Natural killer cell (primary cell): Measurements from ENCODE around the gene TNPO2. TPM values are rescaled to one million over a fixed set of nuclear protein-coding genes. Genes with fewer than 3 reads are reported as not detected.

Experiments
- ATAC-seq, 3 donors: fragments of 150-1000 bp in 2 of 3; fragments of 200-7000 bp in 1 of 3; cut with Tn5 transposase; 1 replicate in 1 of 3; 2 replicates in 2 of 3; pipeline ENCODE4 v1.10.0; 2021; ENCODE audit warnings: mild to moderate bottlenecking in 2 of 3, moderate library complexity in 2 of 3
- DNase-seq, 2 donors: peaks; one replicate each; pipeline versions ENCODE4 v3.0.0 to v3.0.0-alpha.2; 2013 to 2021; ENCODE audit warnings: mixed read lengths in 1 of 2
- H3K27ac ChIP-seq: one replicate; pipeline ENCODE4 v1.5.1; 2013; ENCODE audit warnings: mild to moderate bottlenecking, low read length
- H3K27me3 ChIP-seq: one replicate; pipeline ENCODE4 v1.6.1; 2013; ENCODE audit warnings: low read length; ENCODE audit not compliant: control insufficient read depth, insufficient read depth
- H3K36me3 ChIP-seq: one replicate; pipeline ENCODE4 v1.6.1; 2013; ENCODE audit warnings: low read length; ENCODE audit not compliant: control insufficient read depth, insufficient read depth
- H3K4me1 ChIP-seq: one replicate; pipeline ENCODE4 v1.6.1; 2013; ENCODE audit warnings: low read length; ENCODE audit not compliant: control insufficient read depth, insufficient read depth
- H3K4me3 ChIP-seq: one replicate; pipeline ENCODE4 v1.5.1; 2013; ENCODE audit warnings: low read length
- H3K9me3 ChIP-seq: one replicate; pipeline ENCODE4 v1.6.1; 2013; ENCODE audit warnings: low read length; ENCODE audit not compliant: control insufficient read depth, insufficient read depth
- H3K27ac Mint-ChIP-seq, 2 donors: one replicate each; pipeline ENCODE4 v1.8.0; 2022; ENCODE audit warnings: mild to moderate bottlenecking in 2 of 2, mixed read lengths in 2 of 2, moderate library complexity in 1 of 2
- H3K27me3 Mint-ChIP-seq, 2 donors: one replicate each; pipeline ENCODE4 v1.8.0; 2022; ENCODE audit warnings: low read depth in 2 of 2, mixed read lengths in 2 of 2
- H3K36me3 Mint-ChIP-seq: one replicate; pipeline ENCODE4 v1.8.0; 2022; ENCODE audit warnings: mixed read lengths
- H3K4me1 Mint-ChIP-seq, 2 donors: one replicate each; pipeline ENCODE4 v1.8.0; 2022; ENCODE audit warnings: mixed read lengths in 2 of 2
- H3K4me3 Mint-ChIP-seq: one replicate; pipeline ENCODE4 v1.8.0; 2022; ENCODE audit warnings: mild to moderate bottlenecking, moderate library complexity, mixed read lengths
- H3K9me3 Mint-ChIP-seq, 2 donors: one replicate each; pipeline ENCODE4 v1.8.0; 2022; ENCODE audit warnings: mixed read lengths in 2 of 2
- WGBS: methylation state at CpG from one replicate; pipeline ENCODE4 v1.1.7; 2013; ENCODE audit warnings: missing lambda C conversion rate; ENCODE audit not compliant: insufficient coverage; 5-methylcytosine and 5-hydroxymethylcytosine counted together
- intact Hi-C: fragments of 100-400 bp; cut with micrococcal nuclease; formaldehyde crosslinking; loops from one replicate; pipeline ENCODE4 v1.14.2; 2022
- total RNA-seq, 4 donors: library from RNA; stranded (reverse); fragments of 120-200 nt in 1 of 4; gene quantifications; one replicate each; pipeline versions ENCODE4 v1.2.3 to v1.2.4, GENCODE V29; 2013 to 2022
- TF ChIP-seq, protein P1 (sequence below): fragments of 200-600 bp; IDR thresholded peaks from one replicate; pipeline ENCODE4 v1.8.0; 2022; ENCODE audit warnings: antibody characterized with exemption

TNPO2 gene
- total RNA-seq, 3 donors from 2014 or later (not counting 1 experiment from before 2014, with no cell fraction given), result 56.8 to 66.6 (median 58.2) TPM

DNA sequence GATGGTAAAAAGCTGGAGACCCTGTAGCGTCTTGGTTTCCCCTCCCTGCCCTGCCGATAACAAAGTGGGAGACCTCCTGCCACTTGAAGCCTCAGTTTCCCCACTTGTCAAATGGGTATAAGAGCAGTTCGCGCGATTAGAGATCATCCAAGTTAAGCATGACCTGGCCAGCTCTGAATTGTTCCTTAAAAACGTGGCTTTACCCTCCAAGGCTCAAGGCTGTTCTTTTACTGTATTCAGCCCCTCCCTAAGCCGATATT is 421 bp downstream of the TNPO2 start:
- Histone ChIP-seq H3K9me3 (no peaks in the 10 kb centered on the region), H3K4me1 (peaks cover 36% of the 10 kb centered on the region), H3K27me3 (no peaks in the 10 kb centered on the region), H3K36me3 (peaks cover 8% of the 10 kb centered on the region), H3K4me3 (peak overlapping the region; percentile 60), H3K27ac (peak overlapping the region; percentile 44)
- H3K27me3 Mint-ChIP-seq, result no peaks in the 10 kb centered on the region
- TF ChIP-seq, protein P1, sequence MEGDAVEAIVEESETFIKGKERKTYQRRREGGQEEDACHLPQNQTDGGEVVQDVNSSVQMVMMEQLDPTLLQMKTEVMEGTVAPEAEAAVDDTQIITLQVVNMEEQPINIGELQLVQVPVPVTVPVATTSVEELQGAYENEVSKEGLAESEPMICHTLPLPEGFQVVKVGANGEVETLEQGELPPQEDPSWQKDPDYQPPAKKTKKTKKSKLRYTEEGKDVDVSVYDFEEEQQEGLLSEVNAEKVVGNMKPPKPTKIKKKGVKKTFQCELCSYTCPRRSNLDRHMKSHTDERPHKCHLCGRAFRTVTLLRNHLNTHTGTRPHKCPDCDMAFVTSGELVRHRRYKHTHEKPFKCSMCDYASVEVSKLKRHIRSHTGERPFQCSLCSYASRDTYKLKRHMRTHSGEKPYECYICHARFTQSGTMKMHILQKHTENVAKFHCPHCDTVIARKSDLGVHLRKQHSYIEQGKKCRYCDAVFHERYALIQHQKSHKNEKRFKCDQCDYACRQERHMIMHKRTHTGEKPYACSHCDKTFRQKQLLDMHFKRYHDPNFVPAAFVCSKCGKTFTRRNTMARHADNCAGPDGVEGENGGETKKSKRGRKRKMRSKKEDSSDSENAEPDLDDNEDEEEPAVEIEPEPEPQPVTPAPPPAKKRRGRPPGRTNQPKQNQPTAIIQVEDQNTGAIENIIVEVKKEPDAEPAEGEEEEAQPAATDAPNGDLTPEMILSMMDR, result no peak
- H3K4me1 Mint-ChIP-seq, result peaks cover 26 to 42% of the 10 kb centered on the region in 2 donors
- H3K36me3 Mint-ChIP-seq, result no peaks in the 10 kb centered on the region
- WGBS, result under 1% methylated on average over 7 of the region's 7 CpGs
- DNase-seq (no peak), ATAC-seq (no peak)
- H3K9me3 Mint-ChIP-seq, result no peaks in the 10 kb centered on the region
- intact Hi-C loops, result loop anchor here (1.0 to 5.0 kb wide), 4 partner anchors 10 to 69 kb away; partner anchors contain the start of genes DHPS, JUNB, MAN2B1 and WDR83
- H3K4me3 Mint-ChIP-seq, result peak overlapping the region; percentile 93
- H3K27ac Mint-ChIP-seq, result peak overlapping the region; percentile 91 to 96

DNA sequence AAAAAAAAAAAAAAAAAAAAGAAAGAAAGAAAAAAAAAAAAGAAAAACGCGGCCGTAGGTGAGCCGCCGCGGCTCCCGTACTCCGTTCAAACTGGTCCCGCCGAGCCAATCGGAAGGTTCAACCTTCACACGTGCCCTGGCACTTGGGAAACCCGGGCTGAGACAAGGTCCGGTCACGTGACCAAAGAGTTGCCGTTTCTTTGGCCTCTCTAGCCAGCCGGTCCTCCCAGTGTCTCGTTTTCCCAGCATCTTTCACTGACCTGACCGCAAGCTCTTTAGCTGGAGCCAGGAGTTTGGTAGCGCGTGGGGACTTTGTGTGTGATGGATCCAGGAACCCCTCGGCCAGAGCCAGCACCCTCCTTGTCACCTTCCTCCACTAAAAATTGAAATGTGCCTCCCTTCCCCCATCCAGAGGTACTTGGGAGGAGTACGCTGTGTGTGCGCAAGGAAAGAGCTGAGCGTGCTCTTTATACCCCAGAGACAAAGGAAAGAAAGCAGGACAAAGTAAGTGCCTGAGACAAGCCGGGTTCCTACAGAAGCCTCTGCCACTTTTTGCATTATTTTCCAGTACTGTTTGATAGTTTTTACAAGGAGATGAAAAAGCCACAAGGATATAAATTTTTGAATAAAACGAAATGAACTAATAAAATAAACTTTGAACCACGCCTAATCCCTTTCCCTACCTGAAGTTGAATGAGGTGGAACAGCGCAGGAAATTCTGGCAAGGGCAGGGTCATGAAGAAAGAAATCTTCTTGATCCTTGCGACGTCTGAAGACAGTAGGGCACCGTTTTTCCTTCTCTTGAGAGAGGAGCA is 959 bp downstream of the TNPO2 start:
- Histone ChIP-seq H3K27me3 (no peaks in the 10 kb centered on the region), H3K9me3 (no peaks in the 10 kb centered on the region), H3K36me3 (peaks cover 2% of the 10 kb centered on the region), H3K4me1 (peaks cover 36% of the 10 kb centered on the region), H3K4me3 (peak overlapping the region; percentile 60), H3K27ac (peak overlapping the region; percentile 44)
- under 1% methylated on average over 30 of the region's 32 CpGs for WGBS
- Mint-ChIP-seq H3K4me3 (peak overlapping the region; percentile 93), H3K27ac (peak overlapping the region; percentile 91 to 96), H3K9me3 (no peaks in the 10 kb centered on the region), H3K36me3 (no peaks in the 10 kb centered on the region), H3K4me1 (peaks cover 26 to 42% of the 10 kb centered on the region in 2 donors), H3K27me3 (no peaks in the 10 kb centered on the region)
- TF ChIP-seq, protein P1, result no peak
- DNase-seq (peak; percentile 87 to 99), ATAC-seq (peak; percentile 87 to 97 (median 95))
- intact Hi-C loops, result loop anchor here (1.0 to 5.0 kb wide), 4 partner anchors 11 to 70 kb away; partner anchors contain the start of genes DHPS, JUNB, MAN2B1 and WDR83

DNA sequence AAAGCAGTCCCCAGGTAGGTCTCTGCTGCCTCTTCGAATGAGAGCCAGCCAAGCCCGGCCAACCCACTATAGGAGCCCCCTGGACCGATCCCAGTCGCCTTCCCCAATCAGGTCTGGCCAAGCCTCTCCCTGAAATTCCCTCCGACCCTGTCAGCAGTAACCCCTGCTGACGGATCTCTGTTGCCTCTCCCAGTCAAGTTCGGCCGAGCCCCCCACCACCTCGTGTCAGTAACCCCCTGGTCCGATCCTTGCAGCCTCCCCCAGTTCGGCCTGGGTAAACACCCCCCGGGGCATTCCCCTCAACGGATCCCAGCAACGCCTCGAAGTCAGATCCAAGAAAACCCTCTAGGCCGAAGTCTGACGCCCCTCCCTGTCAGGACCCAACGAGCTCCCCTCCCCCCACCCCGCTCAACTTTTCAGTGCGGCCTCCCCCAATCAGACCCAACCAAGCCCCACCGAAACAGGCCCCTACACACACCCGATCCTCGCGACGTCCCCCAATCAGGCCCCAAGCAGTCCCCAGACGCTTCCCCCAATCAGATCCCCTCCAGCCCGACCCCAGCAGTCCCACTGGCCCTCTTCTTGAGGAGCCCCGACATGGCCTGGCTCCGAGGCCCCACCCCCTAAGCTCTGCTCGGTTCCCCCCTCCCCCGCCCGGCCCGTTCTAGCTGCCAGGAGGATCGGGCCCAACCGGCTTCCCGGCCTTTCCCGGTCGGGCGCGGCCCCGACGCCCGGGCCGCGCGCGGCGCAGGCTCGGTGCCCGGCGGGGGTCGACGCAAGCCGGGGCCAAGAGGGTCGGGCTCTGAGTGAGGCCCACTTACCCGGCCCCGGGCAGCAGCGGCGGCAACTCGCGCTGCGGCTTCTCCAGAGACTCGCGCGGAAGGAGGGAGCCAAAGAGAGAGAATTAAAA is 1.8 kb downstream of the TNPO2 start:
- no peaks in the 10 kb centered on the region for H3K27me3 ChIP-seq
- peak overlapping the region; percentile 44 for H3K27ac ChIP-seq
- peak overlapping the region; percentile 60 for H3K4me3 ChIP-seq
- peak overlapping the region; percentile 94 for H3K4me3 Mint-ChIP-seq
- intact Hi-C loops, result loop anchor here (5.0 kb wide), 3 partner anchors 40 to 70 kb away; partner anchors contain the start of genes DHPS, JUNB, MAN2B1 and WDR83
- under 1% methylated on average over 64 of the region's 65 CpGs for WGBS
- peaks cover 26 to 42% of the 10 kb centered on the region in 2 donors for H3K4me1 Mint-ChIP-seq
- ATAC-seq, result peak; percentile 52 to 67 (median 54)
- peak in 1 of 2 donors; percentile 69 for DNase-seq
- peaks cover 36% of the 10 kb centered on the region for H3K4me1 ChIP-seq
- TF ChIP-seq, protein P1, result no peak
- no peaks in the 10 kb centered on the region for H3K9me3 Mint-ChIP-seq
- no peaks in the 10 kb centered on the region for H3K27me3 Mint-ChIP-seq
- no peaks in the 10 kb centered on the region for H3K9me3 ChIP-seq
- H3K27ac Mint-ChIP-seq, result peak overlapping the region; percentile 91 to 96
- H3K36me3 ChIP-seq, result peaks cover 4% of the 10 kb centered on the region
- no peaks in the 10 kb centered on the region for H3K36me3 Mint-ChIP-seq
